ENCODE data around the gene MAPK8IP3. TPM values are rescaled to one million over a fixed set of nuclear protein-coding genes. Genes with fewer than 3 reads are reported as not detected.

Gene MAPK8IP3
- polyA plus RNA-seq, 3 donors: 1.1 to 185 (median 2.1) TPM

DNA sequence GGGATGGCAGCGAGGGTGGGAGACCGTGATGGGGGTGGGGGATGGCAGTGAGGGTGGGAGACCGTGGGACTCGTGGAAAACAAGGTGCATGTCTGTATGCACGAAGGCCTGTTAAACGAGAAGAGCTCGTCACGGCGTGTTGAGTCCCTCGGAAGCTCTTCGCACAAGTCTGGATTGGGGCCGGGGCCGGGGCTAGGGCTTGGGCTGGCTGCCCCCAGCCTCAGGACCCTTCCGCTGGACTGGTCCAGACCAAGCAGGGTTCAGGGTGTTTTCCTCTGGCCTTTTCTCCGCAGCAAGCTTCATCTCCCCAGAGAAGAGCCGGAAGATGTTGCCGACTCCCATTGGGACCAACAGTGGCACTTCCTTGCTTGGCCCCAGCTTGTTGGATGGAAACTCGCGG is 35.6 kb upstream of the MAPK8IP3 start:
- Mint-ChIP-seq H3K36me3 (peaks cover 98 to 100% of the 10 kb centered on the region in 2 donors), H3K4me3 (no peak overlapping the region), H3K4me1 (no peaks in the 10 kb centered on the region), H3K27ac (no peak overlapping the region), H3K9me3 (no peaks in the 10 kb centered on the region), H3K27me3 (ENCODE audit: low read depth in 3 of 3) (peaks cover 0 to 4% (median 1%) of the 10 kb centered on the region in 3 donors)
- Histone ChIP-seq H4K20me1 (ENCODE audit: insufficient read depth, low read length) (no peaks in the 10 kb centered on the region), H2AFZ (ENCODE audit: insufficient read depth, low read depth, low read length, poor library complexity, severe bottlenecking) (no peak overlapping the region), H3K79me2 (ENCODE audit: insufficient read depth, low read length) (no peaks in the 10 kb centered on the region), H3K4me3 (replicated peaks in 1 of 3; ENCODE audit: low read depth in 2 of 3, low read length in 3 of 3) (no peak overlapping the region), H3K27ac (ENCODE audit: low read depth in 1 of 2, low read length in 2 of 2) (no peak overlapping the region), H3K9me3 (replicated peaks in 1 of 2; ENCODE audit: control insufficient read depth in 1 of 2, insufficient read depth in 1 of 2, low read length in 2 of 2) (no peaks in the 10 kb centered on the region), H3K36me3 (replicated peaks in 1 of 2; ENCODE audit: control insufficient read depth in 1 of 2, insufficient read depth in 2 of 2, low read length in 2 of 2) (peaks cover 98 to 99% of the 10 kb centered on the region in 2 donors), H3K27me3 (ENCODE audit: control insufficient read depth in 2 of 2, insufficient read depth in 2 of 2, low read length in 2 of 2) (no peaks in the 10 kb centered on the region), H3K9ac (ENCODE audit: insufficient read depth, low read length, poor library complexity, severe bottlenecking) (no peak overlapping the region), H3K4me2 (replicated peaks; ENCODE audit: extremely low read depth, low read length, poor library complexity, severe bottlenecking) (no peak overlapping the region), H3K4me1 (ENCODE audit: control insufficient read depth in 1 of 2, insufficient read depth in 2 of 2, low read length in 2 of 2) (no peaks in the 10 kb centered on the region)
- WGBS (ENCODE audit: insufficient coverage): 96% methylated on average over 18 of the region's 19 CpGs
- no peak for DNase-seq
- TF ChIP-seq, protein P1, sequence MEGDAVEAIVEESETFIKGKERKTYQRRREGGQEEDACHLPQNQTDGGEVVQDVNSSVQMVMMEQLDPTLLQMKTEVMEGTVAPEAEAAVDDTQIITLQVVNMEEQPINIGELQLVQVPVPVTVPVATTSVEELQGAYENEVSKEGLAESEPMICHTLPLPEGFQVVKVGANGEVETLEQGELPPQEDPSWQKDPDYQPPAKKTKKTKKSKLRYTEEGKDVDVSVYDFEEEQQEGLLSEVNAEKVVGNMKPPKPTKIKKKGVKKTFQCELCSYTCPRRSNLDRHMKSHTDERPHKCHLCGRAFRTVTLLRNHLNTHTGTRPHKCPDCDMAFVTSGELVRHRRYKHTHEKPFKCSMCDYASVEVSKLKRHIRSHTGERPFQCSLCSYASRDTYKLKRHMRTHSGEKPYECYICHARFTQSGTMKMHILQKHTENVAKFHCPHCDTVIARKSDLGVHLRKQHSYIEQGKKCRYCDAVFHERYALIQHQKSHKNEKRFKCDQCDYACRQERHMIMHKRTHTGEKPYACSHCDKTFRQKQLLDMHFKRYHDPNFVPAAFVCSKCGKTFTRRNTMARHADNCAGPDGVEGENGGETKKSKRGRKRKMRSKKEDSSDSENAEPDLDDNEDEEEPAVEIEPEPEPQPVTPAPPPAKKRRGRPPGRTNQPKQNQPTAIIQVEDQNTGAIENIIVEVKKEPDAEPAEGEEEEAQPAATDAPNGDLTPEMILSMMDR (IDR thresholded peaks at IDR 0.05): no peak
- intact Hi-C loops (cut with micrococcal nuclease): loop anchor here in 1 of 2 donors (10.0 kb wide), 1 partner anchor 56 kb away; the partner anchor contains the start of genes CRAMP1 and IFT140

DNA sequence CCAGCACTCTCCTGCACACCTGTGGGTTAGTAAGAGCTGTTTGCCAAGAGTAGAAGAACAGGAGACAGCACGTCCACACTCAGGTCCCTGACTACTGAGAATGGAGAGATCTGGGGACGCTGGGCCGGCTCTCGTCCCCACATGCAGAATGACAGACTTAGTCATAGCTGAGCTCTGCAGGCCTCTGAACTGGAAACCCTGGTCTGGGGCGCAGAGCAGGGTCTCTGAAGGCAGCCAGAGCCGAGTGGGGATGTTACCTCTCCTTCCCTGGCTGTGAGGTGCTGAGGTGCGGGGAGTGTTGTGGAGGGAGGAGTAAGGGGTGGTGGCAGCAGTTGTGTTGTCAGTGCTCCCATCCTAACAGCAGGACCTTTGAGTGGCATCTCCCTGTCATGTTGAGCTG is 35.1 kb upstream of the MAPK8IP3 start:
- Mint-ChIP-seq H3K27ac (peak overlapping the region in 1 of 7 donors; percentile 54), H3K4me3 (no peak overlapping the region)
- intact Hi-C loops (cut with micrococcal nuclease): loop anchor here in 1 of 2 donors (10.0 kb wide), 1 partner anchor 56 kb away; the partner anchor contains the start of genes CRAMP1 and IFT140

More for the DNA sequence above, 35.1 kb upstream of the MAPK8IP3 start:
- WGBS (ENCODE audit: insufficient coverage): 95% methylated on average over 7 of the region's 7 CpGs
- peaks cover 96 to 99% of the 10 kb centered on the region in 2 donors for H3K36me3 ChIP-seq (replicated peaks in 1 of 2; ENCODE audit: control insufficient read depth in 1 of 2, insufficient read depth in 2 of 2, low read length in 2 of 2)
- Mint-ChIP-seq H3K36me3 (peaks cover 97 to 100% of the 10 kb centered on the region in 2 donors), H3K27me3 (ENCODE audit: low read depth in 3 of 3) (peaks cover 0 to 4% (median 1%) of the 10 kb centered on the region in 3 donors), H3K4me1 (no peaks in the 10 kb centered on the region), H3K9me3 (no peaks in the 10 kb centered on the region)
- no peaks in the 10 kb centered on the region for H3K4me1 ChIP-seq (ENCODE audit: control insufficient read depth in 1 of 2, insufficient read depth in 2 of 2, low read length in 2 of 2)
- no peak overlapping the region for H3K4me3 ChIP-seq (replicated peaks in 1 of 3; ENCODE audit: low read depth in 2 of 3, low read length in 3 of 3)
- H3K4me2 ChIP-seq (replicated peaks; ENCODE audit: extremely low read depth, low read length, poor library complexity, severe bottlenecking): no peak overlapping the region
- TF ChIP-seq, protein P1 (IDR thresholded peaks at IDR 0.05): no peak
- H2AFZ ChIP-seq (ENCODE audit: insufficient read depth, low read depth, low read length, poor library complexity, severe bottlenecking): no peak overlapping the region
- H4K20me1 ChIP-seq (ENCODE audit: insufficient read depth, low read length): no peaks in the 10 kb centered on the region
- no peak overlapping the region for H3K9ac ChIP-seq (ENCODE audit: insufficient read depth, low read length, poor library complexity, severe bottlenecking)
- no peaks in the 10 kb centered on the region for H3K27me3 ChIP-seq (ENCODE audit: control insufficient read depth in 2 of 2, insufficient read depth in 2 of 2, low read length in 2 of 2)
- no peaks in the 10 kb centered on the region for H3K9me3 ChIP-seq (replicated peaks in 1 of 2; ENCODE audit: control insufficient read depth in 1 of 2, insufficient read depth in 1 of 2, low read length in 2 of 2)
- H3K79me2 ChIP-seq (ENCODE audit: insufficient read depth, low read length): no peaks in the 10 kb centered on the region
- DNase-seq: no peak
- H3K27ac ChIP-seq (ENCODE audit: low read depth in 1 of 2, low read length in 2 of 2): no peak overlapping the region
